H1 (cell line): ENCODE measurements around the gene TRAPPC2B. TPM values are rescaled to one million over a fixed set of nuclear protein-coding genes. Genes with fewer than 3 reads are reported as not detected.

Source experiments
- ASH2L ChIP-seq: fragments of 200-600, 300-600 bp; sonication (generic); IDR thresholded peaks from one replicate; pipeline ENCODE4 v1.7.1; 2017; ENCODE audit warnings: low read length
- BRCA1 ChIP-seq: IDR thresholded peaks from 2 replicates; pipeline ENCODE4 v1.6.1; 2012; ENCODE audit warnings: low read depth, low read length, improper control_type of control experiment
- CBX8 ChIP-seq: fragments of 300-800, 300-1000 bp; sonication (generic); IDR thresholded peaks from 2 replicates; pipeline ENCODE4 v1.7.1; 2016; ENCODE audit warnings: low read depth, low read length, borderline replicate concordance
- CHD7 ChIP-seq: fragments of 300-600 bp; sonication (generic); IDR thresholded peaks from 2 replicates; pipeline ENCODE4 v1.7.1; 2012; ENCODE audit warnings: low read length, moderate library complexity, mild to moderate bottlenecking, inconsistent platforms; ENCODE audit not compliant: insufficient replicate concordance
- CTCF ChIP-seq, 3 experiments: IDR thresholded peaks; 1 replicate in 2 of 3; 2 replicates in 1 of 3; pipeline versions ENCODE4 v1.5.1 to v1.6.1; 2011; ENCODE audit warnings: low read length in 3 of 3, mild to moderate bottlenecking in 3 of 3, inconsistent platforms in 2 of 3, low read depth in 1 of 3, moderate library complexity in 1 of 3; ENCODE audit not compliant: insufficient read depth in 1 of 3; ENCODE audit errors: control extremely low read depth in 1 of 3
- HDAC2 ChIP-seq, 2 experiments: fragments of 300-600 bp in 1 of 2; sonication (generic) in 1 of 2; IDR thresholded peaks; 2 replicates each; pipeline ENCODE4 v1.6.1; 2011 to 2012; ENCODE audit warnings: low read depth in 2 of 2, low read length in 2 of 2, mild to moderate bottlenecking in 2 of 2, moderate library complexity in 2 of 2, borderline replicate concordance in 1 of 2, inconsistent platforms in 1 of 2
- HDAC6 ChIP-seq: IDR thresholded peaks from one replicate; pipeline ENCODE4 v1.7.1; 2012; ENCODE audit warnings: low read depth, mild to moderate bottlenecking, inconsistent platforms, low read length, moderate library complexity
- KDM4A ChIP-seq: IDR thresholded peaks from one replicate; pipeline ENCODE4 v1.7.1; 2012; ENCODE audit warnings: low read depth, mild to moderate bottlenecking, moderate library complexity, low read length, inconsistent platforms; ENCODE audit not compliant: severe bottlenecking
- TAF7 ChIP-seq: optimal IDR thresholded peaks from 2 replicates; pipeline ENCODE3; 2011; ENCODE audit warnings: low read depth, mild to moderate bottlenecking, inconsistent platforms, low read length, moderate library complexity, borderline replicate concordance
- polyA plus RNA-seq, 7 experiments: library from polyadenylated mRNA; depleted of rRNA in 3 of 7; stranded (reverse) in 5 of 7; unstranded in 2 of 7; fragments of >200 nt in 5 of 7; fragments of 200-250 nt in 2 of 7; gene quantifications; 1 replicate in 5 of 7; 2 replicates in 1 of 7; 4 replicates in 1 of 7; pipeline versions ENCODE4 v1.2.1 to v1.2.3, GENCODE V29; 2011 to 2013; ENCODE audit warnings: missing spikeins in 2 of 7, mixed read lengths in 2 of 7
- total RNA-seq: library from RNA; stranded (reverse); fragmentation: NEBNext Ultra II Directional; extraction: Animal tissue kit (Norgen Biotek cat#: 25700); gene quantifications from 2 replicates; pipeline ENCODE4 v1.2.1, GENCODE V29; 2021

The TRAPPC2B gene
- total and polyA plus RNA-seq, 2 of the 8 experiments (the other 6 are each of a cell fraction or from before 2014, with no cell fraction given) = 8.7 to 28.3 TPM

GRCh38 chr19:57362419-57362818 is 932 bp upstream of the TRAPPC2B start (continued):
- no peak for TF ChIP-seq CHD7
- no peak for TF ChIP-seq KDM4A
- no peak for TF ChIP-seq BRCA1
- no peak for TF ChIP-seq CBX8
- no peak for TF ChIP-seq TAF7
- no peak for TF ChIP-seq HDAC6
- TF ChIP-seq CTCF (IDR thresholded peaks at IDR 0.05; ENCODE audit: control extremely low read depth in 1 of 3, insufficient read depth in 1 of 3, low read depth in 1 of 3, low read length in 3 of 3) = no peak
- TF ChIP-seq ASH2L = no peak
- no peak for TF ChIP-seq HDAC2 (IDR thresholded peaks at IDR 0.05; ENCODE audit: borderline replicate concordance in 1 of 2, low read depth in 2 of 2, low read length in 2 of 2)
